Keratinocyte (primary cell): ENCODE measurements around the gene ATAD1.

ENCODE experiments used
- CTCF ChIP-seq, 3 experiments: IDR thresholded peaks in 1 of 3; conservative IDR thresholded peaks in 1 of 3; optimal IDR thresholded peaks in 1 of 3; 2 replicates in 2 of 3; 3 replicates in 1 of 3; pipeline versions ENCODE3 to v1.5.1; 2011; ENCODE audit warnings: low read length in 3 of 3, mild to moderate bottlenecking in 3 of 3, moderate library complexity in 2 of 3, control low read depth in 1 of 3, inconsistent platforms in 1 of 3; ENCODE audit not compliant: insufficient read depth in 2 of 3; ENCODE audit errors: extremely low read depth in 1 of 3
- EZH2 ChIP-seq: IDR thresholded peaks from one replicate; pipeline ENCODE4 v1.6.1; 2012; ENCODE audit warnings: inconsistent platforms, mild to moderate bottlenecking, low read length, moderate library complexity

GRCh38 chr10:87842776-87843497, 24.9 kb upstream of the ATAD1 start:
- TF ChIP-seq CTCF (optimal IDR thresholded peaks at IDR 0.05 in 1 of 3, IDR thresholded peaks at IDR 0.05 in 1 of 3, conservative IDR thresholded peaks at IDR 0.05 in 1 of 3; ENCODE audit: extremely low read depth in 1 of 3, insufficient read depth in 2 of 3, low read length in 3 of 3) (no peak), EZH2 (no peak)
